ENCODE measurements around the gene C1RL. TPM values are rescaled to one million over a fixed set of nuclear protein-coding genes. Genes with fewer than 3 reads are reported as not detected.

Gene C1RL
- total RNA-seq, 1 experiment from 2014 or later: 17.7 TPM

DNA sequence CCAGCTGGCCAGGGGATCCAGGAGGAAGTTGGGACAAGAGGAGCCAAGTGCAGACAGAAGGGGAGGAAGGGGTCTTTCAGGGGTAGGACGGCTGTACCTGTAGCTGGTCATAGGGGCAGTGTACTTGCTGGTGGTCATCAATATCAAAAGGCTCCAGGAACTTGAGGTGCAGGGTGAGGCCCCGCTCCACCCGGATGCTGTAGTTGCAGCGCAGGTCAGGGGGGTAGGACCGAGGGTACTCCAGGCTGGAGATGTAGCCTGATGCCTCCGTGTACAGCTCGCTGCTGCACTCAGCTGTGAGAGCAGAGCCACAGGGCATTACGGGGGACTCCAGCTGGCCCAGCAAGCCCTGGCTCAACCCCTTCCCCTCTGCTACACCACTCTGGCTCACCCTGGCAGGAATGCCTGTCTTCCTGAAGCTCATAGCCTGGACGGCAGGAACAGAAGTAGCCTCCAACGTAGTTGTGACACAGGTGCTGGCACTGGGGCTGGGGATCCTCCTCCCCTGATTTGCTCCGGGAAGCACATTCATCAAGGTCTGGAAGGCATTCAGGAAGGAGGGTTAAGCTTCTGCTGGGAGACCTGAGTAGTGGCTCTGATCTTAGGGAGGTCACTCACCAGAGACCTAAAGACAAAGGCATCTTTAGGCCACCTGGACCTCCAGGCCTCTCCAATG, 19.7 kb downstream of the C1RL start:
- H3K27me3 Mint-ChIP-seq (ENCODE audit: low read depth): no peaks in the 10 kb centered on the region; the same call in 1 of the 2 replicates
- TF ChIP-seq MXD4 (CRISPR knock-in tag; IDR thresholded peaks at IDR 0.05; ENCODE audit: borderline replicate concordance) (no peak), PRDM15 (CRISPR knock-in tag; IDR thresholded peaks at IDR 0.05) (no peak)
- TF ChIP-seq, protein P1, sequence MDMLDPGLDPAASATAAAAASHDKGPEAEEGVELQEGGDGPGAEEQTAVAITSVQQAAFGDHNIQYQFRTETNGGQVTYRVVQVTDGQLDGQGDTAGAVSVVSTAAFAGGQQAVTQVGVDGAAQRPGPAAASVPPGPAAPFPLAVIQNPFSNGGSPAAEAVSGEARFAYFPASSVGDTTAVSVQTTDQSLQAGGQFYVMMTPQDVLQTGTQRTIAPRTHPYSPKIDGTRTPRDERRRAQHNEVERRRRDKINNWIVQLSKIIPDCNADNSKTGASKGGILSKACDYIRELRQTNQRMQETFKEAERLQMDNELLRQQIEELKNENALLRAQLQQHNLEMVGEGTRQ (CRISPR knock-in tag; IDR thresholded peaks at IDR 0.05): no peak
- CTCF ChIA-PET: interaction anchor here (1.2 to 7.7 kb wide), 3 partner anchors 19 to 29 kb away, joined by 3 to 63 read pairs (median 5); partner anchors contain the start of genes C1RL and C1S
- DNase-seq (ENCODE audit: low spot score): no peak
- H3K27ac Mint-ChIP-seq: no peak overlapping the region
- no peaks in the 10 kb centered on the region for H3K9me3 Mint-ChIP-seq
- ATAC-seq: no peak
- POLR2A ChIA-PET: no interaction called here
- H3K4me1 Mint-ChIP-seq: peaks cover 23% of the 10 kb centered on the region
- no peaks in the 10 kb centered on the region for H3K36me3 Mint-ChIP-seq
- no peak overlapping the region for H3K4me3 Mint-ChIP-seq

DNA sequence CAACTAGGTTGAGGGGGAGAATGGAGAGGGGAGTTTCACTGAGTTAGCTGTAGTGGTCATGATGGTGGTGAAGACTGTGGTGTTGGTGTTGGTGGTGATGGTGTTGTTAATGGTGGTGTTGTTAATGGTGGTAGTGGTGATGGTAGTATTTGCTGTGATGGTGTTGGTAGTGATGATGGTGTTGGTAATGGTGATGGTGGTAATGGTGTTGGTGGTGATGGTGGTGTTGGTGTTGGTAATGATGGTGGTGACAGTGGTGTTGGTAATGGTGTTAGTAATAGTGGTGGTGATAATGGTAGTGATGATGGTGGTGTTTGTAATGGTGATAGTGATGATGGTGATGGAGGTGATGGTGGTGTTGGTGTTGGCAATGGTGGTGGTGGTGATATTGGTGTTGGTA, 25.9 kb downstream of the C1RL start:
- peaks cover 5% of the 10 kb centered on the region for H3K36me3 Mint-ChIP-seq
- ChIA-PET CTCF (no interaction called here), POLR2A (no interaction called here)
- TF ChIP-seq ZSCAN18 (CRISPR knock-in tag; IDR thresholded peaks at IDR 0.05): no peak
- H3K4me1 Mint-ChIP-seq: no peaks in the 10 kb centered on the region
- no peak overlapping the region for H3K4me3 Mint-ChIP-seq
- DNase-seq (ENCODE audit: low spot score) (no peak), ATAC-seq (no peak)
- no peaks in the 10 kb centered on the region for H3K27me3 Mint-ChIP-seq (ENCODE audit: low read depth)
- no peak overlapping the region for H3K27ac Mint-ChIP-seq
- H3K9me3 Mint-ChIP-seq: peaks cover 7% of the 10 kb centered on the region

- ChIA-PET POLR2A (no interaction called here), CTCF (interaction anchor here (1.0 to 1.9 kb wide), 2 partner anchors 27 to 63 kb away, joined by 3 to 7 read pairs; partner anchors contain the start of genes C1RL and LPCAT3)
- DNase-seq (ENCODE audit: low spot score): no peak
- Mint-ChIP-seq H3K27ac (no peak overlapping the region), H3K4me3 (no peak overlapping the region), H3K9me3 (peaks cover 7% of the 10 kb centered on the region), H3K36me3 (peaks cover 5% of the 10 kb centered on the region), H3K4me1 (no peaks in the 10 kb centered on the region), H3K27me3 (ENCODE audit: low read depth) (peaks cover 4% of the 10 kb centered on the region; the same call in 1 of the 2 replicates)
- no peak for TF ChIP-seq ESRRA (CRISPR knock-in tag; IDR thresholded peaks at IDR 0.05; ENCODE audit: borderline replicate concordance)
- no peak for ATAC-seq
Observed at GRCh38 chr12:7081037-7081436, 28.0 kb downstream of the C1RL start.

DNA sequence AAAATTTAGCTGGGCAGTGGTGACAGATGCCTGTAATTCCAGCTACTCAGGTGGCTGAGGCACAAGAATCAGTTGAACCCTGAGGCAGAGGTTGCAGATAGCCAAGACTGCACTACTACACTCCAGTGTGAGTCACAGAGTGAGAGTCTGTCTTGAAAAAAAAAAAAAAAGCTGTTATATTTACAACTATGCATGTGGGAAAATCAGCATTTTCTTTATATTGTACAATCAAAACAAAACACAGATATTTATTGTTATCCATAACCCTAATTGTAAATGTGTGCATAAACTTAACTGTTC, 29.2 kb downstream of the C1RL start:
- peaks cover 5% of the 10 kb centered on the region for H3K36me3 Mint-ChIP-seq
- POLR2A ChIA-PET: interaction anchor here (0.7 kb wide), 1 partner anchor 119 kb away, joined by 4 read pairs; no protein-coding TSS in a partner anchor
- peaks cover 4% of the 10 kb centered on the region; the same call in 1 of the 2 replicates for H3K27me3 Mint-ChIP-seq (ENCODE audit: low read depth)
- H3K9me3 Mint-ChIP-seq: peaks cover 7% of the 10 kb centered on the region
- CTCF ChIA-PET: interaction anchor here (0.7 to 1.9 kb wide), 4 partner anchors 20 to 33 kb away, joined by 4 to 7 read pairs (median 5); partner anchors contain the start of genes C1RL and C1S
- no peak overlapping the region for H3K27ac Mint-ChIP-seq
- TF ChIP-seq NFYB (CRISPR knock-in tag; conservative IDR thresholded peaks at IDR 0.05; ENCODE audit: low read depth) (no peak), MXD4 (CRISPR knock-in tag; IDR thresholded peaks at IDR 0.05; ENCODE audit: borderline replicate concordance) (no peak), PRDM15 (CRISPR knock-in tag; IDR thresholded peaks at IDR 0.05) (no peak), HMGA2 (CRISPR knock-in tag; IDR thresholded peaks at IDR 0.05) (no peak), NFE2L1 (CRISPR knock-in tag; IDR thresholded peaks at IDR 0.05) (no peak), NR2C2 (CRISPR knock-in tag; IDR thresholded peaks at IDR 0.05) (no peak)
- TF ChIP-seq, protein P2, sequence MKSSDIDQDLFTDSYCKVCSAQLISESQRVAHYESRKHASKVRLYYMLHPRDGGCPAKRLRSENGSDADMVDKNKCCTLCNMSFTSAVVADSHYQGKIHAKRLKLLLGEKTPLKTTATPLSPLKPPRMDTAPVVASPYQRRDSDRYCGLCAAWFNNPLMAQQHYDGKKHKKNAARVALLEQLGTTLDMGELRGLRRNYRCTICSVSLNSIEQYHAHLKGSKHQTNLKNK (CRISPR knock-in tag; IDR thresholded peaks at IDR 0.05): no peak
- TF ChIP-seq, protein P3, sequence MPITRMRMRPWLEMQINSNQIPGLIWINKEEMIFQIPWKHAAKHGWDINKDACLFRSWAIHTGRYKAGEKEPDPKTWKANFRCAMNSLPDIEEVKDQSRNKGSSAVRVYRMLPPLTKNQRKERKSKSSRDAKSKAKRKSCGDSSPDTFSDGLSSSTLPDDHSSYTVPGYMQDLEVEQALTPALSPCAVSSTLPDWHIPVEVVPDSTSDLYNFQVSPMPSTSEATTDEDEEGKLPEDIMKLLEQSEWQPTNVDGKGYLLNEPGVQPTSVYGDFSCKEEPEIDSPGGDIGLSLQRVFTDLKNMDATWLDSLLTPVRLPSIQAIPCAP (CRISPR knock-in tag; IDR thresholded peaks at IDR 0.05): no peak
- H3K4me1 Mint-ChIP-seq: no peaks in the 10 kb centered on the region
- no peak overlapping the region for H3K4me3 Mint-ChIP-seq
- no peak for ATAC-seq
- DNase-seq (ENCODE audit: low spot score): no peak

All from WTC11 (cell line).